Transverse colon (tissue), 4 donors: ENCODE results near the gene ARL15.

Experiments
- CTCF ChIP-seq, 5 experiments: fragments of 200-600 bp in 3 of 5; fragments of 450-650 bp in 2 of 5; sonication (generic) in 3 of 5; IDR thresholded peaks; 1 replicate in 2 of 5; 2 replicates in 3 of 5; pipeline ENCODE4 v1.5.1; 2016 to 2017; ENCODE audit warnings: antibody characterized with exemption in 5 of 5, inconsistent platforms in 3 of 5, mild to moderate bottlenecking in 2 of 5, moderate library complexity in 1 of 5
- POLR2A ChIP-seq: fragments of 450-650 bp; IDR thresholded peaks from one replicate; pipeline ENCODE4 v1.6.1; 2016; ENCODE audit warnings: antibody characterized with exemption, mild to moderate bottlenecking, moderate library complexity
- POLR2AphosphoS5 ChIP-seq, 3 donors: sonication (generic); formaldehyde crosslinking; IDR thresholded peaks; one replicate each; pipeline ENCODE4 v1.6.1; 2016; ENCODE audit warnings: antibody characterized with exemption in 3 of 3

- TF ChIP-seq CTCF (IDR thresholded peaks at IDR 0.05) = no peak
- TF ChIP-seq POLR2AphosphoS5 (IDR thresholded peaks at IDR 0.05) = no peak
- no peak for TF ChIP-seq POLR2A
These were observed 20.6 kb downstream of the ARL15 start for GRCh38 chr5:54289769-54290168.
